SU-DHL-6 (cell line): Measurements from ENCODE around the gene DOC2B.
"Not testable (repeated sequence)": the region's sequence is repeated elsewhere in the genome, so short reads cannot be mapped to it uniquely, and the experiment has no call there.

Experiments
- EZH2phosphoT487 ChIP-seq: fragments of 200-600 bp; sonication (generic), shearing (Covaris generic); conservative IDR thresholded peaks from 2 replicates; pipeline ENCODE4 v1.6.1; 2018; ENCODE audit warnings: mild to moderate bottlenecking, antibody characterized with exemption, low read length, moderate library complexity, mixed read lengths
- TF ChIP-seq, protein P1 (sequence below): fragments of 200-600 bp; sonication (generic); IDR thresholded peaks from one replicate; pipeline ENCODE4 v1.5.1; 2017; ENCODE audit warnings: antibody characterized with exemption, mild to moderate bottlenecking, low read length, moderate library complexity; ENCODE audit not compliant: insufficient read depth, poor library complexity, severe bottlenecking

DNA sequence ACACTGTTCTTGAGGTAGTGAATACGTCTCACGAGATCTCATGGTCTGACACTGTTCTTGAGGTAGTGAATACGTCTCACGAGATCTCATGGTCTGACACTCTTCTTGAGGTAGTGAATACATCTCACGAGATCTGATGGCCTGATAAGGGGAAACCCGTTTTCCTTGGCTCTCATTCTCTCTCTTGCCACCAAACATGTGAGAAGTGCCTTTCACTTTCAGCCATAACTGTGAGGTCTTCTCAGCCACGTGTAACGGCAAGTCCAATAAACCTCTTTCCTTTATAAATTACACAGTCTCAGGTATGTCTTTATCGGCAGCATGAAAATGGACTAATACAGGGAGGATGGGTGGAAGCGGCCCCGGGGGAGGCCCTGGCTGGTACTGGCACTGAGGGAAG lies 12.8 kb downstream of the DOC2B start:
- TF ChIP-seq, protein P1, sequence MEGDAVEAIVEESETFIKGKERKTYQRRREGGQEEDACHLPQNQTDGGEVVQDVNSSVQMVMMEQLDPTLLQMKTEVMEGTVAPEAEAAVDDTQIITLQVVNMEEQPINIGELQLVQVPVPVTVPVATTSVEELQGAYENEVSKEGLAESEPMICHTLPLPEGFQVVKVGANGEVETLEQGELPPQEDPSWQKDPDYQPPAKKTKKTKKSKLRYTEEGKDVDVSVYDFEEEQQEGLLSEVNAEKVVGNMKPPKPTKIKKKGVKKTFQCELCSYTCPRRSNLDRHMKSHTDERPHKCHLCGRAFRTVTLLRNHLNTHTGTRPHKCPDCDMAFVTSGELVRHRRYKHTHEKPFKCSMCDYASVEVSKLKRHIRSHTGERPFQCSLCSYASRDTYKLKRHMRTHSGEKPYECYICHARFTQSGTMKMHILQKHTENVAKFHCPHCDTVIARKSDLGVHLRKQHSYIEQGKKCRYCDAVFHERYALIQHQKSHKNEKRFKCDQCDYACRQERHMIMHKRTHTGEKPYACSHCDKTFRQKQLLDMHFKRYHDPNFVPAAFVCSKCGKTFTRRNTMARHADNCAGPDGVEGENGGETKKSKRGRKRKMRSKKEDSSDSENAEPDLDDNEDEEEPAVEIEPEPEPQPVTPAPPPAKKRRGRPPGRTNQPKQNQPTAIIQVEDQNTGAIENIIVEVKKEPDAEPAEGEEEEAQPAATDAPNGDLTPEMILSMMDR = not testable (repeated sequence)
- not testable (repeated sequence) for TF ChIP-seq EZH2phosphoT487
